Muscle layer of duodenum (tissue), 2 donors: Measurements from ENCODE around the gene KDM4B.
A peak's percentile ranks its signal among the peaks of the same experiment; 100 is the strongest.
"Not testable (repeated sequence)": the region's sequence is repeated elsewhere in the genome, so short reads cannot be mapped to it uniquely, and the experiment has no call there.

ENCODE experiments used
- H3K27ac ChIP-seq: one replicate; pipeline ENCODE4 v1.7.0; 2013; ENCODE audit warnings: mild to moderate bottlenecking, low read length
- H3K27me3 ChIP-seq: one replicate; pipeline ENCODE4 v1.7.0; 2013; ENCODE audit warnings: low read depth, mild to moderate bottlenecking, control low read depth, low read length
- H3K36me3 ChIP-seq, 2 donors: one replicate each; pipeline ENCODE4 v1.7.0; 2013; ENCODE audit warnings: low read length in 2 of 2, control low read depth in 1 of 2, mild to moderate bottlenecking in 1 of 2; ENCODE audit not compliant: insufficient read depth in 2 of 2, control insufficient read depth in 1 of 2
- H3K4me1 ChIP-seq, 2 donors: one replicate each; pipeline ENCODE4 v1.7.0; 2013; ENCODE audit warnings: low read length in 2 of 2, mild to moderate bottlenecking in 2 of 2, control low read depth in 1 of 2, moderate library complexity in 1 of 2; ENCODE audit not compliant: insufficient read depth in 2 of 2, control insufficient read depth in 1 of 2
- H3K4me3 ChIP-seq, 2 donors: one replicate each; pipeline ENCODE4 v1.7.0; 2013; ENCODE audit warnings: low read length in 2 of 2, low read depth in 1 of 2, mild to moderate bottlenecking in 1 of 2
- H3K9me3 ChIP-seq, 2 donors: one replicate each; pipeline ENCODE4 v1.7.0; 2013; ENCODE audit warnings: low read length in 2 of 2, control low read depth in 1 of 2, mild to moderate bottlenecking in 1 of 2; ENCODE audit not compliant: control insufficient read depth in 1 of 2
- donor health status: healthy.

KDM4B gene

GRCh38 chr19:4941638-4942169 lies 27.2 kb upstream of the KDM4B start:
- H3K4me3 ChIP-seq, H3K9me3 ChIP-seq, H3K4me1 ChIP-seq, H3K27me3 ChIP-seq, H3K27ac ChIP-seq, H3K36me3 ChIP-seq: not testable (repeated sequence)

GRCh38 chr19:4950650-4951049 lies 18.3 kb upstream of the KDM4B start:
- not testable (repeated sequence) for H3K9me3 ChIP-seq, H3K36me3 ChIP-seq, H3K27ac ChIP-seq, H3K4me1 ChIP-seq, H3K4me3 ChIP-seq, H3K27me3 ChIP-seq

- H3K27me3 ChIP-seq = no peaks in the 10 kb centered on the region
- no peaks in the 10 kb centered on the region for H3K9me3 ChIP-seq
- H3K27ac ChIP-seq = no peak overlapping the region
- no peaks in the 10 kb centered on the region for H3K36me3 ChIP-seq
- no peak overlapping the region for H3K4me3 ChIP-seq
- no peaks in the 10 kb centered on the region for H3K4me1 ChIP-seq
Observed at GRCh38 chr19:4951656-4952055, 17.3 kb upstream of the KDM4B start.

- Histone ChIP-seq H3K4me3 (no peak overlapping the region), H3K4me1 (no peaks in the 10 kb centered on the region), H3K36me3 (no peaks in the 10 kb centered on the region), H3K27ac (no peak overlapping the region), H3K9me3 (no peaks in the 10 kb centered on the region), H3K27me3 (no peaks in the 10 kb centered on the region)
Observed at GRCh38 chr19:4952945-4953344, 16.0 kb upstream of the KDM4B start.

- H3K27ac ChIP-seq, H3K4me1 ChIP-seq, H3K36me3 ChIP-seq, H3K4me3 ChIP-seq, H3K9me3 ChIP-seq, H3K27me3 ChIP-seq: not testable (repeated sequence)
Observed at GRCh38 chr19:4954320-4955149, 14.4 kb upstream of the KDM4B start.

GRCh38 chr19:4955274-4955673 lies 13.6 kb upstream of the KDM4B start:
- Histone ChIP-seq H3K4me1 (no peaks in the 10 kb centered on the region), H3K27me3 (no peaks in the 10 kb centered on the region), H3K36me3 (no peaks in the 10 kb centered on the region), H3K27ac (no peak overlapping the region), H3K9me3 (no peaks in the 10 kb centered on the region), H3K4me3 (no peak overlapping the region)

- H3K27ac ChIP-seq = no peak overlapping the region
- no peaks in the 10 kb centered on the region for H3K36me3 ChIP-seq
- no peaks in the 10 kb centered on the region for H3K4me1 ChIP-seq
- no peaks in the 10 kb centered on the region for H3K27me3 ChIP-seq
- no peak overlapping the region for H3K4me3 ChIP-seq
- no peaks in the 10 kb centered on the region for H3K9me3 ChIP-seq
Observed at GRCh38 chr19:4957981-4958380, 10.9 kb upstream of the KDM4B start.

GRCh38 chr19:4962085-4962619 lies 6.8 kb upstream of the KDM4B start:
- Histone ChIP-seq H3K9me3 (no peaks in the 10 kb centered on the region), H3K27ac (no peak overlapping the region), H3K27me3 (no peaks in the 10 kb centered on the region), H3K36me3 (no peaks in the 10 kb centered on the region), H3K4me1 (no peaks in the 10 kb centered on the region), H3K4me3 (no peak overlapping the region)

- no peak overlapping the region for H3K27ac ChIP-seq
- H3K4me1 ChIP-seq = peaks cover 0 to 5% of the 10 kb centered on the region in 2 donors
- no peak overlapping the region for H3K4me3 ChIP-seq
- no peaks in the 10 kb centered on the region for H3K36me3 ChIP-seq
- no peaks in the 10 kb centered on the region for H3K9me3 ChIP-seq
- no peaks in the 10 kb centered on the region for H3K27me3 ChIP-seq
Observed at GRCh38 chr19:4965061-4965460, 3.9 kb upstream of the KDM4B start.

GRCh38 chr19:4966591-4966990 lies 2.3 kb upstream of the KDM4B start:
- Histone ChIP-seq H3K36me3 (no peaks in the 10 kb centered on the region), H3K4me3 (no peak overlapping the region), H3K9me3 (no peaks in the 10 kb centered on the region), H3K4me1 (peaks cover 0 to 21% of the 10 kb centered on the region in 2 donors), H3K27ac (no peak overlapping the region), H3K27me3 (no peaks in the 10 kb centered on the region)

- H3K27me3 ChIP-seq = no peaks in the 10 kb centered on the region
- no peaks in the 10 kb centered on the region for H3K9me3 ChIP-seq
- H3K36me3 ChIP-seq = no peaks in the 10 kb centered on the region
- H3K4me1 ChIP-seq = peaks cover 0 to 34% of the 10 kb centered on the region in 2 donors
- peak overlapping the region; percentile 58 to 59 for H3K4me3 ChIP-seq
- H3K27ac ChIP-seq = no peak overlapping the region
Observed at GRCh38 chr19:4967738-4968461, 1.0 kb upstream of the KDM4B start.
